ENCODE data around the gene TMEM167A.

GRCh38 chr5:83095163-83095956, 18.2 kb upstream of the TMEM167A start:
- TF ChIP-seq, protein P1, sequence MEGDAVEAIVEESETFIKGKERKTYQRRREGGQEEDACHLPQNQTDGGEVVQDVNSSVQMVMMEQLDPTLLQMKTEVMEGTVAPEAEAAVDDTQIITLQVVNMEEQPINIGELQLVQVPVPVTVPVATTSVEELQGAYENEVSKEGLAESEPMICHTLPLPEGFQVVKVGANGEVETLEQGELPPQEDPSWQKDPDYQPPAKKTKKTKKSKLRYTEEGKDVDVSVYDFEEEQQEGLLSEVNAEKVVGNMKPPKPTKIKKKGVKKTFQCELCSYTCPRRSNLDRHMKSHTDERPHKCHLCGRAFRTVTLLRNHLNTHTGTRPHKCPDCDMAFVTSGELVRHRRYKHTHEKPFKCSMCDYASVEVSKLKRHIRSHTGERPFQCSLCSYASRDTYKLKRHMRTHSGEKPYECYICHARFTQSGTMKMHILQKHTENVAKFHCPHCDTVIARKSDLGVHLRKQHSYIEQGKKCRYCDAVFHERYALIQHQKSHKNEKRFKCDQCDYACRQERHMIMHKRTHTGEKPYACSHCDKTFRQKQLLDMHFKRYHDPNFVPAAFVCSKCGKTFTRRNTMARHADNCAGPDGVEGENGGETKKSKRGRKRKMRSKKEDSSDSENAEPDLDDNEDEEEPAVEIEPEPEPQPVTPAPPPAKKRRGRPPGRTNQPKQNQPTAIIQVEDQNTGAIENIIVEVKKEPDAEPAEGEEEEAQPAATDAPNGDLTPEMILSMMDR (conservative IDR thresholded peaks at IDR 0.05 in 1 of 2, IDR thresholded peaks at IDR 0.05 in 1 of 2; ENCODE audit: low read depth in 1 of 2, low read length in 2 of 2) = no peak
- no peak for TF ChIP-seq EZH2 (IDR thresholded peaks at IDR 0.05; ENCODE audit: low read length, missing control alignments)

Measured in fibroblast of lung (primary cell).